Purkinje cell (primary cell): ENCODE measurements around the gene CBX2. TPM values are rescaled to one million over a fixed set of nuclear protein-coding genes. Genes with fewer than 3 reads are reported as not detected.

ENCODE experiments used
- polyA plus RNA-seq: library from polyadenylated mRNA; unstranded; fragments of >200 nt; fragmentation: Nextera tagmentation; gene quantifications from 2 replicates; pipeline ENCODE4 v1.2.1, GENCODE V29; 2014

Gene CBX2
- polyA plus RNA-seq: not detected in 2 replicates

GRCh38 chr17:79777894-79778503 is at the start of gene CBX2:
CBX2 (plus strand) TSS chr17:79778148; CDS start chr17:79778236, 88 bp downstream.

DNA sequence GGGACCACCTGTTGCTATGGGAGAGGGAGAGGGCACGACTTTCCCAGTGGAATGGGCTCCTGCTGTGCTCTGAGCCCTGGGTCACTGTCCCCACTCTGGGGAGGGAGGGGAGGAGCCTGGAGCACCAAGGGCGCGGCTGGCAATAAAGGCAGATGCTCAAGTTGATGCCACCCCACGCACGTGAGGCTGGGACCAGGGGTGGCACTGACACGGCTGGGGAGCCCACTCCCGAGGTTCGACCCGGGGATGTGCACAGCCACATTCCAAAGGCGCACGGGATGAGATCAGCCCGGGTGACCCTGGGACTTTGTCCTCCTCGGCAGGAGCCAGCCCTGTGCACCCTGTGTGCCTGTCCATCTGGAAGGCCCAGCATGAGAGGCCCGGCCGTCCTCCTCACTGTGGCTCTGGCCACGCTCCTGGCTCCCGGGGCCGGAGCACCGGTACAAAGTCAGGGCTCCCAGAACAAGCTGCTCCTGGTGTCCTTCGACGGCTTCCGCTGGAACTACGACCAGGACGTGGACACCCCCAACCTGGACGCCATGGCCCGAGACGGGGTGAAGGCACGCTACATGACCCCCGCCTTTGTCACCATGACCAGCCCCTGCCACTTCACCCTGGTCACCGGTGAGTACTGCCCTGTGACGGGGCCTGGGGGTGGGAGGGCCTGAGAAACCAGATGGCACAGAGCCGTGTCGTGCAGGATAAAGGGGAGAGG is 47.0 kb upstream of the CBX2 start, which contains the start of gene ENPP7:
Gene ENPP7 (plus strand): TSS at position 175 of the 715 bp plus-strand sequence. CDS start 197 bp downstream, at position 372.

DNA sequence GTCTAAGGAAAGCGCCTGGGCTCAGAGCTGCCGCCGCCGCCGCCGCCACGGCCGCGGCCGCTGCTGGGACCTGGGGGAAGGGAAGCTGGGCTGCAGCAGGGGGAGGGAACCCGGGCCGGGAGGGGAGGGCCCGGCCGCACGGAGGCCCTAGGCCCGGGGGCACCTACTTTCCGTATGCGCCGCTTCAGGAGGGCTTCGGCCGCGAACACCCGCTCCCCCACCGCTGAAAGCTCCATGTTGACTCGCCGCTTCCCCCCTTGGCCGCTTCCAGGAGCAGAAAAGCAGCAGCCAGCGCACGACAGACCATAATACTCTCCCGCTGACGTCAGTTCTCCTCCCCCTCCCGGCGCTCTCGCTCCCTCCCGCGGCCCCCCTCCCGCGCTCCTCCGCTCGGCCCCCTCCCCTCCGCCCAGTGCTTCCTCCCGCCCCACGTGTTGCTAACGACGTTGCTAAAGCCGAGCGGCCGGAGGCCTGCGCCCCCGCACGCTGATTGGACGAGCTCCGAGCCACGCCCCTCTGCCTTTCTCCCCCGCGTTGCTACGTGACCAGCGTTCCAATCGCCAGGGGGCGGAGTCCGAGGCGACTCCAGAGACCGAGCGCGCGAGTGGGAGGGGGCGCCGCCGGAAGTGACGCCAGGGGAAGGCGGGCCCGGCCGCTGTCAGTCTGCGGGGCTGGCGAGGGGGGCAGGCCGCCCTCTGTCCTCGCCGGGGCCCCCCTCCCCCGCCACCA is 19.0 kb downstream of the CBX2 start, which contains the start of gene CBX8:
Gene CBX8 (minus strand): TSS at position 315 of the 729 bp plus-strand sequence. CDS start 79 bp downstream, at position 236.

Other genes with a start within 250 kb of the CBX2 start
- gene RBFOX3, start 167.1 kb upstream of the CBX2 start, polyA plus RNA-seq: 2.0 and 11.9 TPM in 2 replicates
- gene ENPP7, start 47.2 kb upstream of the CBX2 start, polyA plus RNA-seq: not detected in 2 replicates
- gene CBX8, start 18.9 kb downstream of the CBX2 start, polyA plus RNA-seq: 0.27 and 0.46 TPM in 2 replicates
- gene CBX4, start 61.3 kb downstream of the CBX2 start, polyA plus RNA-seq: 10.9 and 15.3 TPM in 2 replicates